ENCODE measurements around the gene FLYWCH2.
"Not testable (repeated sequence)": the region's sequence is repeated elsewhere in the genome, so short reads cannot be mapped to it uniquely, and the experiment has no call there.

Gene FLYWCH2

DNA sequence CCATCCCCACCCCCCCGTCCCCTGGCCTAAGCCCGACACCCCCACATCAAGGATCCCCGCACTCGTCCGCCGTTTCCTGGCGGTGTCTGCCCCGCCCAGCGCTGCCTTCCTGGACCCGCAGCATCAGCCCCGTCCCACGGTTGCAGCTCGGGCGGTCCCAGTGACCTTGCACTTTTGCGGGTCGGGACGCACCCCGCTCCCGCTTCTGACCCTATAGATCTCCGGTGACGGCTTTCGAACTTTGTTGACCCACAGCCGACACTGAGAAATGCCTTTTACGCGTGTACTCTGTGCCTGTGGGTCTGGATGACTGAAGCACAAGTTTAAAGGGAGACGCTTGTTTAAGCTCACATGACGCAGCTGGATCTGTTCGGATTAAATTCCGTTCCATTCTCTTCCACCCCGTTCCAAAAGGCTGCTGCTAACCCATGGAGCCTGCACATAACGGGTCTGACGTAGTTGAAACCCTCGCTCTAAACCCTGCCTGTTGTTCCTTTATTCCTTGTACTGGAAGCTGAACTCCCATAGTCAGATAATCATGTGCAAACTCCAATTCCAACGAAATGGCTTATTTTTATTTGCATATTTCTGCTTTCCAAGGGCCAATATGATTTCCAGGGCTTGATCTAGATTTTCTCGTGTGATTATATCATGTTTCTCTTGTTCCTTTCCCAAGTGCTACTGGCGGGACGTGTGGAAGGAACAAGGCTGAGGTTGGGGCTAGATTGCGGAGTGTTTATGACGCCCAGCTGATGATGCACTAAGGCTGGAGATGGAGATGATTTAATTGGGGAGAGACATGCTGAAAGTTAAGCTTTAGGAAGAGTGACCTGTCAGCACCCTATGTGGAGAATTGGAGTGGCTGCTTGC, 29.6 kb downstream of the FLYWCH2 start:
- DNase-seq (ENCODE audit: low spot score): peak; percentile 64

DNA sequence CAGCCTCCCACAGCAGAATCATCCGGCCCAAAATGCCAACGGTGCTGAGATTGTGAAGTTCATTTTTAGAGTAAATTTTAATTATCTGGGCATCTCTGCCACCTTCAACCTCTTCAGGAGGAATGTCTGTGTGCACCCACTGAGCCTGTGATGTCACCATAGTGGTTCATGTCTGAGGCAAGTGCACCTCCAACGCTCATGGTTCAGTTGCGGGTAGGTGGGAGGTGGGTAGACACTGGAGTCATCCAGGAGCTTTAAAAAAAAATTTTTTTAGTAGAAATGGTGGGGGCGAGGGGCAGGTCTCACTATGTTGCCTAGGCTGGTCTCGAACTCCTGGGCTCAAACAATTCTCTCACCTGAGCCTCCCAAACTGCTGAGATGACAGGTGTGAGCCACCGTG, 30.6 kb downstream of the FLYWCH2 start:
- DNase-seq (ENCODE audit: low spot score): no peak

- DNase-seq (ENCODE audit: low spot score): no peak
Observed at GRCh38 chr16:2914233-2914632, 31.2 kb downstream of the FLYWCH2 start.

- no peak for DNase-seq (ENCODE audit: low spot score)
Observed at GRCh38 chr16:2915196-2915929, 32.3 kb downstream of the FLYWCH2 start.

GRCh38 chr16:2919511-2920255, 36.7 kb downstream of the FLYWCH2 start:
- peak; percentile 72 for DNase-seq (ENCODE audit: low spot score)

GRCh38 chr16:2923481-2923880, 40.5 kb downstream of the FLYWCH2 start:
- DNase-seq (ENCODE audit: low spot score): no peak

- DNase-seq (ENCODE audit: low spot score): peak; percentile 81
Observed at GRCh38 chr16:2924901-2925755, 42.1 kb downstream of the FLYWCH2 start.

GRCh38 chr16:2925951-2926649, 43.1 kb downstream of the FLYWCH2 start:
- no peak for DNase-seq (ENCODE audit: low spot score)

GRCh38 chr16:2926650-2926999, 43.6 kb downstream of the FLYWCH2 start:
- DNase-seq (ENCODE audit: low spot score): no peak

DNA sequence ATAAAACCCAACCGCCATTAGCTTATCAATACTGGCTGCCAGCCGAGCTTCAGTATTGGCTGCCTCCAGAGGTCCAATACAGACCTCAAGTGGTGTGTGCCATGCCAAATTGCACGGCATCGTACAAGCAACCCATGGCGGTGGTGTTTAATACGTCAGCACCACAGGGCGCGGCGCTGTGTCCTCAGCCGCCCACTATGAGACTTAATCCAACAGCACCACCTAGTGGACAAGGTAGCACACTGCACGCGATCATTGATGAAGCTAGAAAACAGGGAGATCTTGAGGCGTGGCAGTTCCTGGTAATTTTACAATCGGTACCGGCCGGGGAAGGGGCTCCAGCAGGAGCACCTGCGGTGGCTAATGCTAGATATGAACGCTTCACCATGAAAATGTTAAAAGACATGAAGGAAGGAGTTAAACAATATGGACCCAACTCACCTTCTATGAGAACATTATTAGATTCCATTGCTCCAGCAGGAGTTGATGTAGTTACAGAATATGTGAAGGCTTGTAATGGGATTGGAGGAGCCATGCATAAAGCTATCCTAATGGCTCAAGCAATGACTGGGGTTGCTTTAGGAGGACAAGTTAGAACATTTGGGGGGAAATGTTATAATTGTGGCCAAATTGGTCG, 44.1 kb downstream of the FLYWCH2 start:
- DNase-seq (ENCODE audit: low spot score): peak; percentile 89

GRCh38 chr16:2928151-2928550, 45.1 kb downstream of the FLYWCH2 start:
- not testable (repeated sequence) for DNase-seq (ENCODE audit: low spot score)

GRCh38 chr16:2928796-2929195, 45.8 kb downstream of the FLYWCH2 start:
- DNase-seq (ENCODE audit: low spot score): no peak

DNA sequence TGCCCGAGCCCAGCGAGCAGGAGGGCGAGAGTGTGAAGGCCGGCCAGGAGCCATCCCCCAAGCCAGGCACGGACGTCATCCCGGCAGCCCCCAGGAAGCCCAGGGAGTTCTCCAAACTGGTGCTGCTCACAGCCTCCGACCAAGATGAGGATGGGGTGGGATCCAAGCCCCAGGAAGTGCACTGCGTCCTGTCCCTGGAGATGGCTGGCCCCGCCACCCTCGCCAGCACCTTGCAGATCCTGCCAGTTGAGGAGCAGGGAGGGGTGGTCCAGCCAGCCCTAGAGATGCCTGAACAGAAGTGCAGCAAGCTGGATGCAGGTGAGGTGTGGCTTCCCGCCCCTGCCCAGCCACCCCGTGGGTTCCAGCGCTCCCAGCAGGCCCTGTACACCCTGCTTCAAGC, 46.7 kb downstream of the FLYWCH2 start:
- DNase-seq (ENCODE audit: low spot score): no peak

DNA sequence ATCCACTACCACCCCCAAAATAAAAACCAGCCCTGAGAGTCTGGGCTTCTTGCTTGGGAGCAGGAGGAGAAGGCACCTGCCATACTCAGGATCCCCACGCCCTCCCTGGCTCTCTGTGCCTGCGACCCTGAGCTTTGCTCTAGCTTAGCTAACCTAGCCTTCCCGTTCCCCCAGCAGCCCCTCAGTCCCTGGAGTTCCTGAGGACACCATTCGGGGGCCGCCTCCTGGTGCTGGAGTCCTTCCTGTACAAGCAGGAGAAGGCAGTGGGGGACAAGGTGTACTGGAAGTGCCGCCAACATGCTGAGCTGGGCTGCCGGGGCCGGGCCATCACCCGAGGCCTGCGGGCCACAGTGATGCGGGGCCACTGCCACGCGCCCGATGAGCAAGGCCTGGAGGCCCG, 47.2 kb downstream of the FLYWCH2 start:
- no peak for DNase-seq (ENCODE audit: low spot score)

GRCh38 chr16:2931231-2931914, 48.4 kb downstream of the FLYWCH2 start:
- DNase-seq (ENCODE audit: low spot score): not testable (repeated sequence)

- no peak for DNase-seq (ENCODE audit: low spot score)
Observed at GRCh38 chr16:2933136-2933535, 50.1 kb downstream of the FLYWCH2 start.

- no peak for DNase-seq (ENCODE audit: low spot score)
Observed at GRCh38 chr16:2933701-2934100, 50.7 kb downstream of the FLYWCH2 start.

GRCh38 chr16:2934450-2934849, 51.4 kb downstream of the FLYWCH2 start:
- DNase-seq (ENCODE audit: low spot score): no peak

- no peak for DNase-seq (ENCODE audit: low spot score)
Observed at GRCh38 chr16:2936436-2937011, 53.5 kb downstream of the FLYWCH2 start.

GRCh38 chr16:2937170-2937569, 54.2 kb downstream of the FLYWCH2 start:
- DNase-seq (ENCODE audit: low spot score): no peak
